Gastroesophageal sphincter (tissue), 3 donors: ENCODE results near the gene KLHL11.

Experiments
- EP300 ChIP-seq: sonication (generic); formaldehyde crosslinking; IDR thresholded peaks from one replicate; pipeline ENCODE4 v1.6.1; 2017; ENCODE audit warnings: antibody characterized with exemption, mild to moderate bottlenecking
- TF ChIP-seq, protein P1 (sequence below), 4 experiments: fragments of 200-600 bp in 2 of 4; fragments of 450-650 bp in 2 of 4; sonication (generic) in 1 of 4; IDR thresholded peaks; one replicate each; pipeline ENCODE4 v1.5.1; 2017 to 2019; ENCODE audit warnings: antibody characterized with exemption in 4 of 4, mild to moderate bottlenecking in 2 of 4, moderate library complexity in 2 of 4

GRCh38 chr17:41813699-41814124 lies 51.5 kb downstream of the KLHL11 start:
- TF ChIP-seq, protein P1, sequence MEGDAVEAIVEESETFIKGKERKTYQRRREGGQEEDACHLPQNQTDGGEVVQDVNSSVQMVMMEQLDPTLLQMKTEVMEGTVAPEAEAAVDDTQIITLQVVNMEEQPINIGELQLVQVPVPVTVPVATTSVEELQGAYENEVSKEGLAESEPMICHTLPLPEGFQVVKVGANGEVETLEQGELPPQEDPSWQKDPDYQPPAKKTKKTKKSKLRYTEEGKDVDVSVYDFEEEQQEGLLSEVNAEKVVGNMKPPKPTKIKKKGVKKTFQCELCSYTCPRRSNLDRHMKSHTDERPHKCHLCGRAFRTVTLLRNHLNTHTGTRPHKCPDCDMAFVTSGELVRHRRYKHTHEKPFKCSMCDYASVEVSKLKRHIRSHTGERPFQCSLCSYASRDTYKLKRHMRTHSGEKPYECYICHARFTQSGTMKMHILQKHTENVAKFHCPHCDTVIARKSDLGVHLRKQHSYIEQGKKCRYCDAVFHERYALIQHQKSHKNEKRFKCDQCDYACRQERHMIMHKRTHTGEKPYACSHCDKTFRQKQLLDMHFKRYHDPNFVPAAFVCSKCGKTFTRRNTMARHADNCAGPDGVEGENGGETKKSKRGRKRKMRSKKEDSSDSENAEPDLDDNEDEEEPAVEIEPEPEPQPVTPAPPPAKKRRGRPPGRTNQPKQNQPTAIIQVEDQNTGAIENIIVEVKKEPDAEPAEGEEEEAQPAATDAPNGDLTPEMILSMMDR (IDR thresholded peaks at IDR 0.05) = no peak
- no peak for TF ChIP-seq EP300
